Hematopoietic multipotent progenitor cell treated with erythropoietin and hydrocortisone succinate and interleukin-3 and kit ligand, for 4 days (in vitro differentiated cells): ENCODE data around the gene PAQR5.
"Not testable (repeated sequence)": the region's sequence is repeated elsewhere in the genome, so short reads cannot be mapped to it uniquely, and the experiment has no call there.

Experiments
- DNase-seq: peaks from one replicate; pipeline ENCODE4 v3.0.0-alpha.2; 2015

The PAQR5 gene

GRCh38 chr15:69317392-69317841 lies 18.7 kb downstream of the PAQR5 start:
- DNase-seq = no peak

GRCh38 chr15:69318033-69318432 lies 19.3 kb downstream of the PAQR5 start:
- no peak for DNase-seq

- peak; percentile 83 for DNase-seq
Measured at GRCh38 chr15:69319384-69320375, 21.0 kb downstream of the PAQR5 start.

GRCh38 chr15:69320977-69321554 lies 22.4 kb downstream of the PAQR5 start:
- DNase-seq = peak; percentile 83

- no peak for DNase-seq
Measured at GRCh38 chr15:69323893-69324430, 25.2 kb downstream of the PAQR5 start.

GRCh38 chr15:69324565-69324964 lies 25.9 kb downstream of the PAQR5 start:
- DNase-seq = no peak

GRCh38 chr15:69325456-69325971 lies 26.8 kb downstream of the PAQR5 start:
- DNase-seq = no peak

GRCh38 chr15:69328080-69328479 lies 29.4 kb downstream of the PAQR5 start:
- no peak for DNase-seq

- no peak for DNase-seq
Measured at GRCh38 chr15:69328739-69329138, 30.0 kb downstream of the PAQR5 start.

GRCh38 chr15:69337138-69337537 lies 38.4 kb downstream of the PAQR5 start:
- no peak for DNase-seq

GRCh38 chr15:69338535-69339213 lies 40.0 kb downstream of the PAQR5 start:
- no peak for DNase-seq

GRCh38 chr15:69339214-69339543 lies 40.5 kb downstream of the PAQR5 start:
- DNase-seq = not testable (repeated sequence)

- peak; percentile 86 for DNase-seq
Measured at GRCh38 chr15:69340243-69340900, 41.7 kb downstream of the PAQR5 start.

GRCh38 chr15:69341356-69341755 lies 42.6 kb downstream of the PAQR5 start:
- no peak for DNase-seq

- DNase-seq = no peak
Measured at GRCh38 chr15:69342460-69343076, 43.9 kb downstream of the PAQR5 start.

GRCh38 chr15:69343133-69343532 lies 44.4 kb downstream of the PAQR5 start:
- no peak for DNase-seq

- peak; percentile 34 for DNase-seq
Measured at GRCh38 chr15:69344238-69344637, 45.5 kb downstream of the PAQR5 start.

- DNase-seq = no peak
Measured at GRCh38 chr15:69346112-69346511, 47.4 kb downstream of the PAQR5 start.

- no peak for DNase-seq
Measured at GRCh38 chr15:69351333-69351732, 52.6 kb downstream of the PAQR5 start.

GRCh38 chr15:69351884-69352283 lies 53.2 kb downstream of the PAQR5 start:
- no peak for DNase-seq

GRCh38 chr15:69357773-69358771 lies 59.4 kb downstream of the PAQR5 start:
- no peak for DNase-seq
